ENCODE data around the gene NPPC.
A peak's percentile ranks its signal among the peaks of the same experiment; 100 is the strongest.
"Not testable (repeated sequence)": the region's sequence is repeated elsewhere in the genome, so short reads cannot be mapped to it uniquely, and the experiment has no call there.

NPPC gene

GRCh38 chr2:231926180-231926741 is at the start of gene NPPC:
Gene NPPC (minus strand): TSS chr2:231926396. CDS start chr2:231926249, 147 bp downstream.
- peak; percentile 63 for DNase-seq (ENCODE audit: low spot score)

GRCh38 chr2:231975001-231975400 is 48.8 kb upstream of the NPPC start:
- DNase-seq (ENCODE audit: low spot score) = no peak

GRCh38 chr2:231970461-231970860 is 44.3 kb upstream of the NPPC start:
- no peak for DNase-seq (ENCODE audit: low spot score)

GRCh38 chr2:231968820-231969219 is 42.6 kb upstream of the NPPC start:
- no peak for DNase-seq (ENCODE audit: low spot score)

GRCh38 chr2:231966886-231967285 is 40.7 kb upstream of the NPPC start:
- no peak for DNase-seq (ENCODE audit: low spot score)

GRCh38 chr2:231965102-231965501 is 38.9 kb upstream of the NPPC start:
- no peak for DNase-seq (ENCODE audit: low spot score)

- peak; percentile 75 for DNase-seq (ENCODE audit: low spot score)
Observed at GRCh38 chr2:231961349-231962166, 35.4 kb upstream of the NPPC start, which contains the start of gene DIS3L2. Gene DIS3L2 (plus strand): TSS chr2:231961713. CDS start chr2:232014928, 53,215 bp downstream.

- no peak for DNase-seq (ENCODE audit: low spot score)
Observed at GRCh38 chr2:231960810-231961348, 34.7 kb upstream of the NPPC start.

- DNase-seq (ENCODE audit: low spot score) = no peak
Observed at GRCh38 chr2:231957913-231958763, 31.9 kb upstream of the NPPC start.

GRCh38 chr2:231955758-231956472 is 29.7 kb upstream of the NPPC start:
- DNase-seq (ENCODE audit: low spot score) = no peak

GRCh38 chr2:231951452-231952035 is 25.3 kb upstream of the NPPC start:
- no peak for DNase-seq (ENCODE audit: low spot score)

- DNase-seq (ENCODE audit: low spot score) = no peak
Observed at GRCh38 chr2:231947694-231948093, 21.5 kb upstream of the NPPC start.

- DNase-seq (ENCODE audit: low spot score) = not testable (repeated sequence)
Observed at GRCh38 chr2:231947112-231947511, 20.9 kb upstream of the NPPC start.

- DNase-seq (ENCODE audit: low spot score) = no peak
Observed at GRCh38 chr2:231946241-231946814, 20.1 kb upstream of the NPPC start.

GRCh38 chr2:231942180-231942579 is 16.0 kb upstream of the NPPC start:
- no peak for DNase-seq (ENCODE audit: low spot score)

GRCh38 chr2:231941673-231942072 is 15.5 kb upstream of the NPPC start:
- no peak for DNase-seq (ENCODE audit: low spot score)

- no peak for DNase-seq (ENCODE audit: low spot score)
Observed at GRCh38 chr2:231940795-231941194, 14.6 kb upstream of the NPPC start.

GRCh38 chr2:231939022-231939421 is 12.8 kb upstream of the NPPC start:
- DNase-seq (ENCODE audit: low spot score) = no peak

GRCh38 chr2:231937057-231937456 is 10.9 kb upstream of the NPPC start:
- no peak for DNase-seq (ENCODE audit: low spot score)

- no peak for DNase-seq (ENCODE audit: low spot score)
Observed at GRCh38 chr2:231936491-231936890, 10.3 kb upstream of the NPPC start.

- DNase-seq (ENCODE audit: low spot score) = no peak
Observed at GRCh38 chr2:231935815-231936214, 9.6 kb upstream of the NPPC start.
